K562 (cell line): Measurements from ENCODE around the gene JDP2. TPM values are rescaled to one million over a fixed set of nuclear protein-coding genes. Genes with fewer than 3 reads are reported as not detected.

Experiments
- ATAC-seq: fragments of 200-7000 bp; cut with Tn5 transposase; 3 replicates; pipeline ENCODE4 v1.9.1; 2020; ENCODE audit warnings: moderate library complexity
- BruUV-seq: library from RNA; stranded (reverse); fragments of 400-500 nt; replicated peaks from 2 replicates; lab custom pipeline; 2021; lab: Mats Ljungman, UMichigan
- CTCF ChIA-PET: fragments of 300-600 bp; formaldehyde crosslinking; extraction: SDS; loops from one replicate; lab custom pipeline; 2021; ENCODE audit warnings: low intra/inter-chr PET ratio; lab: Yijun Ruan, JAX
- POLR2A ChIA-PET: fragments of 300-600, 350-650 bp; sonication (Branson Sonifier 250); formaldehyde crosslinking; extraction: SDS; loops from one replicate; lab custom pipeline; 2021; ENCODE audit warnings: antibody characterized with exemption, inconsistent platforms; lab: Yijun Ruan, JAX
- DNase-seq, 4 experiments: peaks; one replicate each; pipeline versions ENCODE4 v3.0.0 to v3.0.0-alpha.2; 2011 to 2018; ENCODE audit warnings: low spot score in 3 of 4, mixed read lengths in 3 of 4; ENCODE audit errors: extremely low read depth in 1 of 4
- FAIRE-seq: peaks from 2 replicates; lab custom pipeline; 2011; peaks lifted over from hg19 to GRCh38; lab: Jason Lieb, UNC
- H2AFZ ChIP-seq: 2 replicates; pipeline ENCODE4 v1.6.0; 2011; ENCODE audit warnings: low read depth, low read length, control low read depth, inconsistent platforms
- H3K27ac ChIP-seq: fragments of 200-600 bp; 3 replicates; pipeline ENCODE4 v1.8.0; 2011; ENCODE audit warnings: low read depth, mild to moderate bottlenecking, control low read depth, inconsistent platforms, low read length, moderate library complexity, mixed read lengths; ENCODE audit errors: extremely low read depth
- H3K27me3 ChIP-seq, 2 experiments: fragments of 300-600 bp in 1 of 2; 2 replicates in 1 of 2; 3 replicates in 1 of 2; pipeline versions ENCODE4 v1.6.0 to v1.8.0; 2011; ENCODE audit warnings: inconsistent platforms in 2 of 2, low read length in 2 of 2, mild to moderate bottlenecking in 1 of 2, mixed read lengths in 1 of 2, moderate library complexity in 1 of 2; ENCODE audit not compliant: control insufficient read depth in 2 of 2, insufficient read depth in 2 of 2
- H3K36me3 ChIP-seq: fragments of 300-600 bp; 3 replicates; pipeline ENCODE4 v1.8.0; 2011; ENCODE audit warnings: mild to moderate bottlenecking, low read length, inconsistent platforms; ENCODE audit not compliant: control insufficient read depth, insufficient read depth
- H3K4me1 ChIP-seq, 2 experiments: fragments of 200-600 bp in 1 of 2; replicated peaks in 1 of 2; 2 replicates in 1 of 2; 3 replicates in 1 of 2; pipeline versions ENCODE4 v1.5.1 to v1.8.0; 2011; ENCODE audit warnings: inconsistent platforms in 2 of 2, low read length in 2 of 2, mild to moderate bottlenecking in 1 of 2, mixed read lengths in 1 of 2, moderate library complexity in 1 of 2; ENCODE audit not compliant: control insufficient read depth in 2 of 2, insufficient read depth in 2 of 2
- H3K4me2 ChIP-seq: 2 replicates; pipeline ENCODE4 v1.6.1; 2011; ENCODE audit warnings: low read length, control low read depth, inconsistent platforms, mixed read lengths; ENCODE audit not compliant: insufficient read depth
- H3K4me3 ChIP-seq: fragments of 200-600 bp; sonication (generic), shearing (Covaris generic); 2 replicates; pipeline ENCODE4 v1.5.1; 2016; ENCODE audit warnings: control low read depth, inconsistent platforms
- H3K79me2 ChIP-seq: fragments of 200-600 bp; 3 replicates; pipeline ENCODE4 v1.8.0; 2011; ENCODE audit warnings: low read length, inconsistent platforms; ENCODE audit not compliant: control insufficient read depth, insufficient read depth
- H3K9ac ChIP-seq, 2 experiments: 2 replicates each; pipeline versions ENCODE4 v1.6.0 to v1.6.1; 2011; ENCODE audit warnings: low read depth in 2 of 2, low read length in 2 of 2, control low read depth in 1 of 2, inconsistent platforms in 1 of 2, mild to moderate bottlenecking in 1 of 2, mixed read lengths in 1 of 2; ENCODE audit not compliant: insufficient read depth in 1 of 2
- H3K9me1 ChIP-seq: one replicate; pipeline ENCODE4 v1.6.0; 2011; ENCODE audit warnings: inconsistent platforms, mild to moderate bottlenecking, low read length, moderate library complexity; ENCODE audit not compliant: control insufficient read depth, insufficient read depth
- H3K9me3 ChIP-seq: replicated peaks from 2 replicates; pipeline ENCODE4 v1.5.1; 2011; ENCODE audit warnings: low read depth, low read length, inconsistent platforms; ENCODE audit not compliant: control insufficient read depth, insufficient read depth
- H4K20me1 ChIP-seq: replicated peaks from 2 replicates; pipeline ENCODE4 v1.6.1; 2011; ENCODE audit warnings: low read length, inconsistent platforms, mixed read lengths; ENCODE audit not compliant: control insufficient read depth, insufficient read depth
- ADNP ChIP-seq: fragments of 200-800 bp; sonication (Bioruptor generic); IDR thresholded peaks from 2 replicates; pipeline ENCODE4 v1.6.1; 2016; ENCODE audit warnings: missing genetic modification characterization, missing compliant biosample characterization
- MEIS2 ChIP-seq: fragments of 450-650 bp; IDR thresholded peaks from 2 replicates; pipeline ENCODE4 v1.6.1; 2014; ENCODE audit warnings: mild to moderate bottlenecking; ENCODE audit not compliant: partially characterized antibody
- PBX2 ChIP-seq, 2 experiments: IDR thresholded peaks in 1 of 2; conservative IDR thresholded peaks in 1 of 2; 2 replicates each; pipeline ENCODE4 v1.6.1; 2016; ENCODE audit warnings: low read depth in 2 of 2, mild to moderate bottlenecking in 1 of 2, missing compliant biosample characterization in 1 of 2, missing genetic modification characterization in 1 of 2, moderate library complexity in 1 of 2
- PKNOX1 ChIP-seq: fragments of 450-650 bp; IDR thresholded peaks from 2 replicates; pipeline ENCODE4 v1.6.1; 2016
- ZFP36 ChIP-seq: fragments of 150-350 bp; IDR thresholded peaks from 2 replicates; pipeline ENCODE4 v1.6.1; 2018; ENCODE audit warnings: low read length, low read depth; ENCODE audit not compliant: partially characterized antibody
- ZNF384 ChIP-seq: IDR thresholded peaks from 2 replicates; pipeline ENCODE4 v1.6.1; 2012; ENCODE audit warnings: low read depth, low read length, improper control_type of control experiment
- WGBS: fragments of 100-300 bp; shearing (Covaris generic); methylation state at CpG from one replicate; pipeline ENCODE4 v1.1.6; 2016; ENCODE audit warnings: low coverage, mixed read lengths; ENCODE audit not compliant: insufficient coverage; ENCODE audit errors: missing lambda C conversion rate; 5-methylcytosine and 5-hydroxymethylcytosine counted together
- in situ Hi-C: fragments of 300-500 bp; cut with MboI; formaldehyde crosslinking; loops from 4 replicates; pipeline ENCODE4 v1.15.0; 2018; ENCODE audit warnings: inconsistent platforms, mixed read lengths
- intact Hi-C: fragments of 100-400 bp; cut with micrococcal nuclease; formaldehyde crosslinking; loops from 2 replicates; pipeline ENCODE4 v1.14.2; 2022
- polyA plus RNA-seq, 8 experiments: library from polyadenylated mRNA; depleted of rRNA in 4 of 8; stranded (reverse) in 5 of 8; unstranded in 3 of 8; fragments of >200 nt; fragmentation: Nextera tagmentation in 2 of 8; fragmentation: Illumina TruSeq in 1 of 8; extraction: Ambion mirVana in 2 of 8; extraction: Trizol in 1 of 8; gene quantifications; 2 replicates each; pipeline versions ENCODE4 v1.2.1 to v1.2.3, GENCODE V29; 2011 to 2014; ENCODE audit warnings: inconsistent platforms in 1 of 8, missing spikeins in 1 of 8
- total RNA-seq, 7 experiments: library from RNA; depleted of rRNA in 6 of 7; stranded (reverse); fragments of >200 nt in 6 of 7; fragmentation: Illumina TruSeq in 2 of 7; extraction: Trizol in 2 of 7; gene quantifications; 2 replicates each; pipeline versions ENCODE4 v1.2.1 to v1.2.3, GENCODE V29; 2011 to 2021; ENCODE audit warnings: low replicate concordance in 1 of 7

The JDP2 gene
- total and polyA plus RNA-seq, 9 of the 15 experiments (the other 6 are each of a cell fraction or from before 2014, with no cell fraction given) = 0.27 to 13.8 (median 3.1) TPM

- H3K9me1 ChIP-seq = no peaks in the 10 kb centered on the region
- peak overlapping the region in 1 of 2 experiments; percentile 26; a peak in 1 of 4 replicates for H3K9ac ChIP-seq
- no peak for ATAC-seq
- H3K9me3 ChIP-seq = no peaks in the 10 kb centered on the region
- H3K27me3 ChIP-seq = no peaks in the 10 kb centered on the region
- WGBS = 56% methylated on average over 8 of the region's 9 CpGs
- H3K79me2 ChIP-seq = no peaks in the 10 kb centered on the region
- POLR2A ChIA-PET = interaction anchor here (0.8 kb wide), 1 partner anchor 12 kb away, joined by 3 read pairs; no protein-coding TSS in a partner anchor
- 0 out of 2 replicates have a peak, but pooled peaks cover 5% of the 10 kb centered on the region for H4K20me1 ChIP-seq
- in situ Hi-C loops = no loop called here
- peaks cover 0 to 14% of the 10 kb centered on the region in 2 experiments; a peak in 3 of 5 replicates for H3K4me1 ChIP-seq
- H3K36me3 ChIP-seq = no peaks in the 10 kb centered on the region
- no peak overlapping the region for H3K4me3 ChIP-seq
- CTCF ChIA-PET = no interaction called here
- no peak overlapping the region for H3K27ac ChIP-seq
- H2AFZ ChIP-seq = no peak overlapping the region
- intact Hi-C loops = no loop called here
- FAIRE-seq = no peak
- TF ChIP-seq ZFP36 (peak; percentile 86), ADNP (tag) (no peak)
- no TSS peak for BruUV-seq
- no peak for DNase-seq
- H3K4me2 ChIP-seq = no peak overlapping the region
Measured at GRCh38 chr14:75450381-75451276, 22.8 kb downstream of the JDP2 start.

GRCh38 chr14:75452324-75452723 lies 24.5 kb downstream of the JDP2 start:
- CTCF ChIA-PET = no interaction called here
- H4K20me1 ChIP-seq = 0 out of 2 replicates have a peak, but pooled peaks cover 5% of the 10 kb centered on the region
- no peaks in the 10 kb centered on the region for H3K9me3 ChIP-seq
- no peak overlapping the region for H3K4me3 ChIP-seq
- in situ Hi-C loops = no loop called here
- no peaks in the 10 kb centered on the region for H3K36me3 ChIP-seq
- H3K4me1 ChIP-seq = peaks cover 0 to 14% of the 10 kb centered on the region in 2 experiments; a peak in 3 of 5 replicates
- peaks cover 1% of the 10 kb centered on the region for H3K9me1 ChIP-seq
- no peak for FAIRE-seq
- POLR2A ChIA-PET = interaction anchor here (1.2 kb wide), 1 partner anchor 10 kb away, joined by 4 read pairs; no protein-coding TSS in a partner anchor
- H3K4me2 ChIP-seq = no peak overlapping the region
- H3K27me3 ChIP-seq = no peaks in the 10 kb centered on the region
- no peak for ATAC-seq
- H3K79me2 ChIP-seq = no peaks in the 10 kb centered on the region
- intact Hi-C loops = no loop called here
- DNase-seq = no peak
- TF ChIP-seq PBX2 (CRISPR knock-in tag; IDR thresholded peaks at IDR 0.05; ENCODE audit: low read depth) = no peak
- TF ChIP-seq PBX2 (tag; conservative IDR thresholded peaks at IDR 0.05; ENCODE audit: low read depth) = peak; percentile 71
- TF ChIP-seq MEIS2 = peak; percentile 76
- peak; percentile 49; the same call in 1 of the 2 replicates for TF ChIP-seq PKNOX1
- TF ChIP-seq ZNF384 = no peak
- H2AFZ ChIP-seq = no peak overlapping the region
- peak overlapping the region in 1 of 2 experiments; percentile 52; a peak in 2 of 4 replicates for H3K9ac ChIP-seq
- no peak overlapping the region for H3K27ac ChIP-seq
- 14% methylated on average over 3 of the region's 4 CpGs for WGBS
- no TSS peak for BruUV-seq
